Suprapubic skin (tissue), 4 donors: Measurements from ENCODE around the gene PDIA2. TPM values are rescaled to one million over a fixed set of nuclear protein-coding genes. Genes with fewer than 3 reads are reported as not detected.
"Not testable (repeated sequence)": the region's sequence is repeated elsewhere in the genome, so short reads cannot be mapped to it uniquely, and the experiment has no call there.

ENCODE experiments used
- DNase-seq, 2 donors: peaks; one replicate each; pipeline ENCODE4 v3.0.0-alpha.2; 2019; ENCODE audit warnings: low spot score in 2 of 2
- H3K27ac ChIP-seq: fragments of 200-600 bp; sonication (generic); one replicate; pipeline ENCODE4 v1.5.1; 2019
- H3K27me3 ChIP-seq: fragments of 200-600 bp; sonication (generic); one replicate; pipeline ENCODE4 v1.5.1; 2019
- H3K36me3 ChIP-seq: fragments of 200-600 bp; sonication (generic); one replicate; pipeline ENCODE4 v1.5.1; 2019
- H3K4me1 ChIP-seq: fragments of 200-600 bp; sonication (generic); one replicate; pipeline ENCODE4 v1.5.1; 2019
- H3K4me3 ChIP-seq: fragments of 200-600 bp; sonication (generic); one replicate; pipeline ENCODE4 v1.5.1; 2019; ENCODE audit warnings: mild to moderate bottlenecking
- H3K9me3 ChIP-seq: fragments of 200-600 bp; sonication (generic); one replicate; pipeline ENCODE4 v1.5.1; 2019
- EP300 ChIP-seq: sonication (generic); formaldehyde crosslinking; IDR thresholded peaks from one replicate; pipeline ENCODE4 v1.6.1; 2017; ENCODE audit warnings: antibody characterized with exemption
- POLR2A ChIP-seq, 2 donors: fragments of 450-650 bp; IDR thresholded peaks; one replicate each; pipeline ENCODE4 v1.6.1; 2017; ENCODE audit warnings: antibody characterized with exemption in 2 of 2, mild to moderate bottlenecking in 2 of 2, moderate library complexity in 2 of 2
- POLR2AphosphoS5 ChIP-seq, 3 donors: sonication (generic); formaldehyde crosslinking; IDR thresholded peaks; one replicate each; pipeline ENCODE4 v1.6.1; 2017; ENCODE audit warnings: antibody characterized with exemption in 3 of 3
- WGBS: methylation state at CpG from one replicate; pipeline ENCODE4 v1.1.5; 2018; 5-methylcytosine and 5-hydroxymethylcytosine counted together
- total RNA-seq, 4 donors: library from RNA; depleted of rRNA; stranded (reverse); fragments of >200 nt; gene quantifications; one replicate each; pipeline ENCODE4 v1.1.0, GENCODE V29; 2016
- TF ChIP-seq, protein P1 (sequence below), 2 donors: fragments of 200-600 bp in 1 of 2; fragments of 450-650 bp in 1 of 2; sonication (generic) in 1 of 2; IDR thresholded peaks; one replicate each; pipeline ENCODE4 v1.5.1; 2016 to 2019; ENCODE audit warnings: antibody characterized with exemption in 2 of 2, mild to moderate bottlenecking in 1 of 2, moderate library complexity in 1 of 2

Gene PDIA2
- total RNA-seq, 4 donors from 2014 or later, result not detected

DNA sequence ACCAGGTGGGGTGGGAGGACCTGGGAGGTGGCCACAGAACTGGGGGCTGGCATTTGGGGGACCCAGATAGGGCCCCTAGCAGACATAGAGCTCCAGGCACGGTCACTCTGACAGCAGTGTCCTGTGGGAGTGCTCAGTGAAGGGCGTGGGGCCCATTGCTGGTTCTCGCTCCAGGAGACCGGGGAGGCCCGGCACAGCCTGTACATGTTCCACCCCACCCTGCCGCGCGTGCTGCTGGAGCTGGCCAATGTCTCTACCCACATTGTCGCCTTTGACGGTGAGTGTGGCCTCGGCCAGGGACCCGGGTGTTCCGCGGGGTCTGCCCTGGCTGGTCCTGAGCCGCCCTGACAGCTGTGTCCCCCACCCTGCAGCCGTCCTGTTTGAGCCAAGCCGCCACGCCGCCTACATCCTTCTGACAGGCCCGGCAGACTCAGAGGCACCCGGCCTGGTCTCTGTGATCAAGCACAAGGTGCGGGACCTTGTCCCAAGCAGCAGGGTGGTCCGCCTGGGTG lies 18.5 kb upstream of the PDIA2 start:
- H3K36me3 ChIP-seq, result peaks cover 61% of the 10 kb centered on the region

DNA sequence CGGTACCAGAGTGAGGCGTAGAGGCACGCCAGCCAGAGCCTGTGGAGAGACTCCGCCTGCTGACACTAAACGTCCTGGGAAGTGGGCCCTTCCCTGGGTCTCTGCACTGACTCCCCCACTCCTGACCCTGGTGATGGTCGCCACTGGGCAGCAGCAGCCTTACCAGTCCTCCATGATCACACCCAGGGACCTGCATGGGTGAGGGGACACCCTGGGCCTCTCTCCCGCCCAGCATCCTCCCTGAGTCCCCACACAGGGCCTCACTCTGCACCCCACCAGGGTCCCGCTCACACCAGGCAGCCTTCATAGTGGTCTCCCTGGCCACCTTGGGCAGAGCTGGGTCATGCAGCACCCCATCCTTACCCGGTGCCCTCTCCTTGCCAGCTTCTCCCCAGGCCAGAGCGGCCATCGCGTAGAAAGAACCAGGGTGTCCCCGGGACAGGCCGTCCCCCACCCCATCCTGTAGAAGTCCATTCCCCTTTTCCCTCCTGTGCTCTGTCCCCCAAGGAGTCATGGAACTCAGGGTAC lies 17.9 kb upstream of the PDIA2 start:
- TF ChIP-seq POLR2AphosphoS5 (IDR thresholded peaks at IDR 0.05) (no peak), EP300 (no peak), POLR2A (IDR thresholded peaks at IDR 0.05) (no peak)
- TF ChIP-seq, protein P1, sequence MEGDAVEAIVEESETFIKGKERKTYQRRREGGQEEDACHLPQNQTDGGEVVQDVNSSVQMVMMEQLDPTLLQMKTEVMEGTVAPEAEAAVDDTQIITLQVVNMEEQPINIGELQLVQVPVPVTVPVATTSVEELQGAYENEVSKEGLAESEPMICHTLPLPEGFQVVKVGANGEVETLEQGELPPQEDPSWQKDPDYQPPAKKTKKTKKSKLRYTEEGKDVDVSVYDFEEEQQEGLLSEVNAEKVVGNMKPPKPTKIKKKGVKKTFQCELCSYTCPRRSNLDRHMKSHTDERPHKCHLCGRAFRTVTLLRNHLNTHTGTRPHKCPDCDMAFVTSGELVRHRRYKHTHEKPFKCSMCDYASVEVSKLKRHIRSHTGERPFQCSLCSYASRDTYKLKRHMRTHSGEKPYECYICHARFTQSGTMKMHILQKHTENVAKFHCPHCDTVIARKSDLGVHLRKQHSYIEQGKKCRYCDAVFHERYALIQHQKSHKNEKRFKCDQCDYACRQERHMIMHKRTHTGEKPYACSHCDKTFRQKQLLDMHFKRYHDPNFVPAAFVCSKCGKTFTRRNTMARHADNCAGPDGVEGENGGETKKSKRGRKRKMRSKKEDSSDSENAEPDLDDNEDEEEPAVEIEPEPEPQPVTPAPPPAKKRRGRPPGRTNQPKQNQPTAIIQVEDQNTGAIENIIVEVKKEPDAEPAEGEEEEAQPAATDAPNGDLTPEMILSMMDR (IDR thresholded peaks at IDR 0.05), result no peak
- Histone ChIP-seq H3K4me3 (no peak overlapping the region), H3K4me1 (peaks cover 16% of the 10 kb centered on the region), H3K27ac (no peak overlapping the region), H3K27me3 (no peaks in the 10 kb centered on the region), H3K36me3 (peaks cover 55% of the 10 kb centered on the region), H3K9me3 (no peaks in the 10 kb centered on the region)
- 88% methylated on average over 8 of the region's 14 CpGs for WGBS
- no peak for DNase-seq

More for the DNA sequence above, 18.5 kb upstream of the PDIA2 start:
- TF ChIP-seq POLR2A (IDR thresholded peaks at IDR 0.05) (no peak), POLR2AphosphoS5 (IDR thresholded peaks at IDR 0.05) (no peak), EP300 (no peak)
- TF ChIP-seq, protein P1 (IDR thresholded peaks at IDR 0.05), result no peak
- Histone ChIP-seq H3K27ac (no peak overlapping the region), H3K27me3 (no peaks in the 10 kb centered on the region), H3K9me3 (no peaks in the 10 kb centered on the region), H3K4me1 (peaks cover 16% of the 10 kb centered on the region), H3K4me3 (no peak overlapping the region)
- WGBS, result no CpG with 5 or more reads among the region's 23 CpGs
- no peak for DNase-seq

DNA sequence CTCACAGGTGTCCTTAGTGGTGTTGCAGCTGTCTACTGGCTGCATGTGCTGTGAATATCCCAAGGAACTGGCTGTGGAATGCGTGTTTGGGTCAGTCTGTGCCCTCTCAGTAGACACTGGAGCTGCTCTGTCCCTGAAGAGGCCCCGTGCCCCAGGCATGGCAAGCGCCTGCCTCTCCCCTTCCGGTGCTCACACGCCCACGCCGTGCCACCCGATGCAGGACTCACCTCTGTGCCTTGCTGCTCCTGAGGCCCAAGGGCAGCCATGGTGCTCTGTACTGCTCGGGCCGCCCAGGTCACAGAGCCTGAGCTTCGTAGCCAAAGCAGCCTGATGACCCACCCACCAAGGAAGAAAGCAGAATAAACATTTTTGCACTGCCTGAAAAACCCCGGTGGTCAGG lies 17.3 kb upstream of the PDIA2 start:
- Histone ChIP-seq H3K4me3 (no peak overlapping the region), H3K27ac (no peak overlapping the region), H3K36me3 (peaks cover 49% of the 10 kb centered on the region), H3K4me1 (peaks cover 16% of the 10 kb centered on the region), H3K27me3 (no peaks in the 10 kb centered on the region), H3K9me3 (no peaks in the 10 kb centered on the region)
- DNase-seq, result no peak
- TF ChIP-seq EP300 (no peak), POLR2AphosphoS5 (IDR thresholded peaks at IDR 0.05) (no peak), POLR2A (IDR thresholded peaks at IDR 0.05) (no peak)
- TF ChIP-seq, protein P1 (IDR thresholded peaks at IDR 0.05), result no peak
- WGBS, result 10% methylated on average over 2 of the region's 12 CpGs

GRCh38 chr16:266258-267164 lies 16.5 kb upstream of the PDIA2 start:
- no peak for DNase-seq
- Histone ChIP-seq H3K27ac (no peak overlapping the region), H3K27me3 (no peaks in the 10 kb centered on the region), H3K4me3 (no peak overlapping the region), H3K4me1 (peaks cover 16% of the 10 kb centered on the region), H3K36me3 (peaks cover 41% of the 10 kb centered on the region), H3K9me3 (no peaks in the 10 kb centered on the region)
- TF ChIP-seq, protein P1 (IDR thresholded peaks at IDR 0.05), result no peak
- no peak for TF ChIP-seq POLR2A (IDR thresholded peaks at IDR 0.05)
- no peak for TF ChIP-seq POLR2AphosphoS5 (IDR thresholded peaks at IDR 0.05)
- TF ChIP-seq EP300, result no peak
- 64% methylated on average over 15 of the region's 25 CpGs for WGBS

DNA sequence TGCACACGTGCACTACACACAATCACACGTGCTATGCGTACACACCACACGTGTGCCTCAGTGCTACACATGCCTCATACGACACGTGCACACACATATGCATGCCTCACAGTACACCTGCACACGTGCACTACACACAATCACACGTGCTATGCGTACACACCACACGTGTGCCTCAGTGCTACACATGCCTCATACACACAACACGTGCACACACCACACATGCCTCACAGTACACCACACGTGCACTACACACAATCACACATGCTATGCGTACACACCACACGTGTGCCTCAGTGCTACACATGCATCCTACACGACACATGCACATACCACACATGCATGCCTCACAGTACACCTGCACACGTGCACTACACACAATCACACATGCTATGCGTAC lies 15.4 kb upstream of the PDIA2 start:
- H3K36me3 ChIP-seq, result peaks cover 30% of the 10 kb centered on the region
- DNase-seq, H3K27me3 ChIP-seq: not testable (repeated sequence)

More for the DNA sequence above, 15.4 kb upstream of the PDIA2 start:
- WGBS, result 80% methylated on average over 17 of the region's 17 CpGs
- peaks cover 16% of the 10 kb centered on the region for H3K4me1 ChIP-seq
- H3K4me3 ChIP-seq, H3K27ac ChIP-seq, H3K9me3 ChIP-seq: not testable (repeated sequence)
